Stimulated activated CD4-positive, alpha-beta T cell treated with anti-CD3 and anti-CD28 coated beads, Interleukin-4, amount 100 ng/mL, for 4 hours (primary cell): ENCODE data around the gene ZNF407.
"Not testable (repeated sequence)": the region's sequence is repeated elsewhere in the genome, so short reads cannot be mapped to it uniquely, and the experiment has no call there.

Experiments used
- DNase-seq, 2 experiments: peaks; one replicate each; pipeline ENCODE4 v3.0.0-alpha.2; 2020

ZNF407 gene

DNA sequence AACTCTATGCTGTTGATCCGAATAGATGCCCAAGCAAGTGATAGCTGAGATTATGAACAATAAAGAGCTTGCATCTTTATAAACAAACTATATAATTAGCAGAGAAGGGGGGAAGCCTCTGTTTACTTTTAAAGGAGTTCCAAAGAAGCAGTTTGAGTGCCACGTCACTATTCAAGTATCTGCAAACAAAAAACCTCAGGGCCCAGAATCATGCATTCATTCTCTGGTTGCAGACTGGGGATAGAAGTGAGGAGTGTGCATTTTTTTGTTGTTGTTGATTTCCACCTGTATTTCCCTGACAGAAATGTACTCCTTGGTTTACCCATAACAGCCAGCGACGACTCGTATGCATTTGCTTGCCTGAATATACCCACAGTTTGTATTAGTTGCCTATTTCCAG lies 347.0 kb downstream of the ZNF407 start:
- no peak for DNase-seq

DNA sequence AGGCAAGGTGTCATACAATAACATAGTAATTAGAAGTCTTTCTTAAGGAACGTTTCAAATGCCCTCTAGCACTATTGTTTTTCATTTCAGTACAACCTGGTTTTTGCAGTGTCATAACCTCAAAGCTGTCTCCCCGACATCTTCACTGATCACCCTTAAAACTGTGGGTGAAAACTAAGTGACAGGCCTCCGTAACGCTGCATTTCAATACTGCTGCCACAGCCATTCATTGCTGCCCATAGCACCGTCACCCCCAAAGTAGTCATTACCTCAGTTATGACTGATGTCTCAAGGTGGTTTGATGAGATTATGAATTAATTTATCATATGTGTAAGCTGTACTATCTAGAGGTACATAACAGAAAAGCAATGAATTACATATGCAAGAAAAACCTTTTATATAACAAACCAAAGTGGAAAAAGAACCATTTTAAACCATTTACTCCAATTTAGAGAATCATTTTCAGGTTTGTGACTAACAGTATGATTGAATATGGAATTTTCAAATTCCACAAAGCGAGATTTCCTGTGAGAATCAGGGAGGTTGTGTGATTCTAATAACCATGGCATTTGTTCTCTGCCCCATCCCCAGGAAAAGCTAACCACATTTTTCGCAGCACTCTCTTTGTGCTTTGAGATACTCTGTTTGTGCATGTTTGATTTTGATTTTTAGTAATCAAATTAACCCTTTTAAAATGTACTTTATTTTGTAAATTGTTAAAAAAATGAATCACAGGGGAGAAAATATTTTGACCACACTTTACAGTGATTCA lies 348.3 kb downstream of the ZNF407 start:
- DNase-seq = no peak

DNA sequence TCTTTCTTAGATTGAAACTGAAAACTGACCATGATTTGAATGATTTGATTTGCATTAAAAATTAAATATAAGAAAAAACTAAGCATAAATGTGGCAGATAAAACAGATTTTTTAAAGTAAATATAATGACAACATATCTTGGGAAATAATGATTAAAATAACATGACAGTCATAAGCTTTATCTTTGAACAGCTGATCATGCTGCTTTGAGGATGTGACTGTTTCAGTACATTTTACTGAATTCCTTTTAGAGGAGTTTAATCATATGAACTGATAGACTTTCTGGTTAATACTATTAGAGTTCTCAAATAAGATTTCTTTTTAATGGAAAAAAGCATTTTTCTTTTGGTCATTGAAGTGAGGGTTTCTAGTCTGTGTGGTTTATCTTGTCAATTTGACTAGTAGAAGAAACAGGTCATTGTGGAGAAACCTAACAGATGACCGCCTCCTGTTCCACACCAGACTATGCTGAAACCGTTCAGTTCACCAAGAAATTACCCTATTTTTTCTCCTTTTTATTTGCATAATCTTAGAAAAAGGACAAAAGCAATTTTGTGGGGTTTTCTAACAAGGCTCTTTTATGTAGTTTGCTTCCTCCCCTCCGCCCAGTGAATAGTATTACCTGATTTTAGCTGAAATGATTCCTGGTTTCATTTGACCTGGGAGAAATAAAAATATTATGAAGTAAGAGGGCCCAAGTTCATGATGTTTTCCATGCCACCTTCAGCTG lies 349.1 kb downstream of the ZNF407 start:
- DNase-seq = no peak

DNA sequence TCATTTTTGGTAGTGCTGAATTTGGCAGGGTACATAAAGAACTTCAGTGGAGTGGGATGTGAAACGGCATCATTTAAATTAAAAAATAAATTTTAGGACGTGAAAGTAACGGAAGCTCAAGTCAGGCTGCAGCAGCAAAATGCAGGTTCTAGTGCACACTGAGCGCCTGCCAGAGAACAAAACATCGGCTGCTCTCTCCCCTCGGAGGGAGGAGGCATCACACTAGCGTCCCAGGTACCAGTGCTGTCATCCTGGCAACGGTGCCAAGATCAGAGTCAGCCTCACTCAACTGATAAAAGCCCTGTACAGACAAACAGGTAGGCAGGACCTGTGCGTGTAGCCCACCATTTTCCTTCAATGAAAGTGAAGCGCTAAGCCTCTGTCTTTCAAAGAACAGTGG lies 349.7 kb downstream of the ZNF407 start:
- no peak for DNase-seq

DNA sequence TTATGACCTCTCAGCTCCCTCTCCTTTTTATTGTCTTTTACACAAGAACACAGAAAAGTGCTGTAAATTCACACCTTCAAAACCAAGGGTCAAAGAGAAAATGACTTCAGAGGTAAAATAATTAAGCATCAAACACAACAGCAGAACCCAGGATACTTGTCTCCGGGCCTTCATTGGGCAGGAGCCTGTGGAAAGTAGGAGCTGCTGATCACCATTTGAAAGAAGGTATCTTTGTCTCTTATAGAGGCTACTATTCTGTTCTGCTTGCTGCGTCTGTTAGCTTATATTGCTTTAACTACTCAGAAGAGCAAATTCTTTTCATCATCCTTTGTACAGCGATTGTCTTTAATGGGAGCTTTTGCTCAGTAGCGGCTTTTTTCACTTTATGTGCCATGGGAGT lies 350.2 kb downstream of the ZNF407 start:
- DNase-seq = no peak

DNA sequence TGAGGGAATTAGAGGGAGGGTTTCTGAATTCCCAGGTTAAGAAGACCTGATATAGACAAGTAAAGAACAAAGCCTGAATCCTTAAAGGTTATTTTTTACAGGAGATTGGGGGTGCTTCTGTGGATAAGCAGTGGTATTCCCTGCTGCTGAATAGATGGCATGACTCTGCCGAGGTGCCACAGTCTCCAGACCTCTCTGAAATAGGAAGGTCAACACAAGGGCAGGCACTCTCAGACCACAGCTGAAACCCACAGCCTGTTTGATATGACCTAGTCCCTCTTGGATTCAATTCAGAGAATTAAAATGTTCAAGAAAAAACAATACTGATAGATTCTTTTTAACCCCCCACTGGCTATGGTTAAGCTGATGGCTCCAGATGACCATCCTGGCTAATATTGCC lies 351.9 kb downstream of the ZNF407 start:
- DNase-seq = no peak

DNA sequence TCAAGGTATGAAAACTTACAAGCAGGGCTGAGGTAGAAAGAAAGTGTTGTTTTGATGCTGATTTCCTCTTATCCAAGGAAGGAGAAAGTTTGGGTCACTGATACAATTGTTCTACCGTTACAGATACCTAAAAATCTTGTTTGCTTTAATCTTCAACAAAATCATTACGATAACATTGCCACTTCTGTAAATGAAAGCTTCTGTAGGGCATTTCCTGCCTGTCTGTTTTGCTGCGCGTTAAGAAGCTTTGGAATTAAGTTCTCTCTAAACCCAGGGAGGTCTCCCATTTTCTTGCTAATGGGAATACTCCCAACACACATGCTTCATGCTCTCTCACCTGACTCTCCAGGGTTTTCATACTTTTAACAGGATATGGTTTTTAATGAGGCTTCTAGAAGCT lies 352.8 kb downstream of the ZNF407 start:
- no peak for DNase-seq

DNA sequence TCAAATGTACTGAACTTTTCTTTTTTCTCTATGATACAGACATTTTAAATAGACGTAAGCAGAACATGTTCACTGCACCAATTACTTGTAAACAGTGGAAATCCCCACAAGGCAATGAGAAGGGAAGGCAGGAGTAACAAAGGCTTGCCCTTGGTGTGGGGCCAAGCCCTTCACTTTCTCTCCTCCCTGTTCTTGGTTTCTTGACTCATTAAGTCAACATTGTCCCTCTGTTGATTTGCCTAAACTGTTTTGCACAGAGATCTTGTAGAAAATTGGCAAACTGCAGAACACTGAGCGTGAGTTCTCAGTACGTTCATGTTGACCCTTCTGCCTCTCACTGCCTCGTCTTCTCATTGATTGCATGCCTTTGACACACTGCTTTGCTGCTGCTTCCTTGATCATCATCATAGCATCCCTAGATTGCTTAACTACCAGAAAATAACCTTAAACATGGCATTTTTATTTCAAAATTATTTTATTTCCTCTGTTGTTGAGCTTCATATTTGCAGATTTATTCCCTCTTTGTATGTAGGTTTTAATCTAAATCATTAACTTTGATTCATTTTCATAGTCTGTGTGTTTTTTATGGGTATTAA lies 353.6 kb downstream of the ZNF407 start:
- no peak for DNase-seq

DNA sequence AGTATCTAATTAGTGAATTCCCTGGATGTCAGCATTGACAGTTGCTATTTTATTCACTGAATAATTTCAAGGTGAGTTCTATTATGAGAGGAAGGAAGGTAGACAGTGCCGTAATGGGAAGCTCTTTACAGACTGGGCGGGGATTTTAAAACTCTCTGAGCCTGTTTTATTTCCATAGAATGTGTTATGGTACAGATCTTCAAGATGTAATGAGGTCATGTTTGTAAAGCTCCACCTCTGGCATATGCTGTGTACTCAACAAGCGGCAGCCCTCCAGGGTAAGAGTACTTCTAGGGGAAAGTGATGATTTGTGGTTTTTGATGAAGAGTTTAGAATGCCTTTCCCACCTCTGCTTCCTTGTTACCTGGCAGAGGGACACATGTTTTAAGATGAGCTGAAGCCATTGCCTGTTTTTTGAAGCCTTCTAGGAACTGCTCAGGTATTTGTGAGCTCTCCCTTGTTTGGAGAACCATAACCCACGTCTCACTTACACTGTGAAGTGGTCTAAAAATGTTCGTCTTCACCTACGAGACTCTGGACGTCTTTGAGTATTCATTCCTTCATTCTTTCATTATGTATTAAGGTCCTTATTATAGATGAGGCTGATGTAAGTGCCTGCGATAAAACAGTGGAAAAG lies 360.0 kb downstream of the ZNF407 start:
- no peak for DNase-seq

DNA sequence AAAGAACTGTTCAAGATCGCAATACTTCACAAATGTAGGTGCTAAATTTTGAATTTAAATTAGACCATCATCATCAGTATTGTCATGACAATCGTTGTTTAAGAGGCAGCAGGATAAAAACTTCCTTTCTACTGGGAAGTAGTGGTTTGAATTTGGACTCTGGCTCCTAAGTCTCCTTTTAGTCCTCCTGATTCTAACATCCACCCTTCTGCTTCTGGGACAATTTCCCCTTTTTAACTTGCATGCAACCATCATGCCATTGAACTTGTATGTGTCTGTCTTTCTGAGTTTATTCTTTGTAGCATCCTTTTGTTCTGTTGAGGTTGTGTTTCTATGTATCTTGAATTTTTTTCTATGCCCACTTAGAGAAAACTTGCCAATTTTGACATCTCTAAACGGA lies 361.5 kb downstream of the ZNF407 start:
- DNase-seq = no peak

DNA sequence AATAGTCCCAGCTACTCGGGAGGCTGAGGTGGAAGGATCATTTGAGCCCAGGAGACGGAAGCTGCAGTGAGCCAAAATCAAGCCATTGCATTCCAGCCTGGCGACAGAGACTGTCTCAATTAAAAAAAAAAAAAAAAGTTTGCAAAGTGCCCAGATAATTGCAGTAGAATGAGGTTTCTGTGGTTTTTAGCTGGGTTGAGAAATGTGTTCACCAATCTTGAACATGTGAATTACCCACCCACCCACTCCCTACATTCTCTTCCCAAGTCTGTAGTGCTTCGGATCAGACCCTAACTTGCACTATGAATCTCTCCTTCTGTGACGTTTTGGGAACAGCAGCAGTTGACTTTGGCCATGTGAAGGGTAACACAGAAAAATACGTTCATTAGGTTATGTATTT lies 363.9 kb downstream of the ZNF407 start:
- DNase-seq = no peak

DNA sequence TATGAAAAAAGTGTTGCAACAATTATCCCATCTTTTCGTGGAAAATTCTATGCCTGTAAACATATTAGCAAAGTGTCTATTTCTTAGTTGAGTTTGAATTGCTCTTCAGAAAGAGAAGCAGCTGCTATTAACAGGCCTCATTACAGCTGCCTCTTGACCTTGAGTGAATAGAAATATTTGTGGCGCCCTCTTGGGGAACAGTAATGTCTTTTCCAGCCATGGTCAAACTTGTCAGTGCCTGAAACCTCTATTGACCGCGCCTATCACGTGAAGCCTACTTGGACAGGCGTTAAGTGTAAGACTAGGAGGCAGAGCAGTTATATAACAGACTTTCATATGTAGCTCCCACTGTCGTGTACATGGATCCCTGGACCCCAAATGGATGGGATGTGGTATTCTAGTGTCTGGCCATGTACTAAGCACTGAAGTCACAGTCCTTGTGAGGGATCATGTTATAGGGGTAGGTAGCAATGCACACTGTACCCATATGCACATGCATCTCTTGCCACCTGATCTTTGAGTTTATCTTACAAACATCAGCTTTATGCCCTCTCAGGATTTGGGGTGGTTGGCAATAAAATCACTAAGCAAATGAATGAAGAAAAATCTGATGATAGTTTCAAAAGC lies 366.3 kb downstream of the ZNF407 start:
- DNase-seq = no peak

DNA sequence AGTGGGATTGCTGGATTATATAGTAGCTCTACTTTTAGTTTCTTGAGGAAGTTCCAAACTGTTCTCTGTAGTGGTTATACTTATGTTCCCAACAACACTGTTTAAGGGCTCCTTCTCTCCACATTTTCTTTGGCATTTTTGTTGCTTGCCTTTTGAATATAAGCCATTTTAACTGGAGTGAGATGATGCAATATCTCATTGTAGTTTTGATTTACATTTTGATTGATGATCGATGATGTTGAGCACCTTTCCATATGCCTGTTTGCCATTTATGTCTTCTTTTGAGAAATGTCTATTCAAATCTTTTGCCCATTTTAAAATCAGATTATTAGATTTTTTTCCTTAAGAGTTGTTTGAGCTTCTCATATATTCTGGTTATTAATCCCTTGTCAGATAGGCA lies 368.0 kb downstream of the ZNF407 start:
- DNase-seq = no peak

DNA sequence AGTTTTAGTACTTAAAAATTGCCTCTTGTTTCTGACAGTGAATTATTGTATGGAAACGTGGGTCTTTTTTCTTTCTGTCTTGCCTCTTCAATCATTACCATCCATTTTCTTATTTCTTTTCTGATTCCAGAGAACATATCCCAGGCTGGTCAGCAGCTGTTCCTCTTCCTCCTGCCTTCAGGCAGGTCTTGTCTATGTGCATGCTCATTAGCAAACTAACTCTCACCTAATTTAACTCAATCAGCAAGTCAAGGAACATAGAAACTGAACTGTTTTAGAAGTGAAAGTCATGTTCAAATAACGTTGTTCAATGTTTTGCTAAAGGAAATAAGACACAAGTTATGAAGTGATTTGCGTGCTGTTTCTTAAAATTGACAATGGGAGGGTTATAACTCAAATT lies 369.8 kb downstream of the ZNF407 start:
- DNase-seq = no peak

DNA sequence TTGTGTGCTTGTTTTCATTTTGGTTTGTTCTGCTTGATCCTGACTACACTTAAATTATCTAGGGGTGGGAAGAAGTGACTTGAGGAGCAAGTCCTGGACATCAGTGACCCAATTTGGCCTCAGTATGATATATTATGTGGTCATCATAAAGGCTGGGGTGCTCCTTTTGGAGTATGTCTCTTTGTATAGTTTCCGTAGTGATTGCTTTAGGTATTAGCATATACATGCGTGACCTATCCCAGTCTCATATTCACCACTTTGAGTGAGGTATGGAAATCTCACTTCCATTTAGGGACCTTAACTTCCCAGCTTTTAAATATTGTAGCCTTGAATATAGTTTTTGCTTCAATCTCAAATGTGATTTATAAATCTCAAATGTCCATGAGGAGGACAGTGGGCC lies 370.3 kb downstream of the ZNF407 start:
- no peak for DNase-seq

DNA sequence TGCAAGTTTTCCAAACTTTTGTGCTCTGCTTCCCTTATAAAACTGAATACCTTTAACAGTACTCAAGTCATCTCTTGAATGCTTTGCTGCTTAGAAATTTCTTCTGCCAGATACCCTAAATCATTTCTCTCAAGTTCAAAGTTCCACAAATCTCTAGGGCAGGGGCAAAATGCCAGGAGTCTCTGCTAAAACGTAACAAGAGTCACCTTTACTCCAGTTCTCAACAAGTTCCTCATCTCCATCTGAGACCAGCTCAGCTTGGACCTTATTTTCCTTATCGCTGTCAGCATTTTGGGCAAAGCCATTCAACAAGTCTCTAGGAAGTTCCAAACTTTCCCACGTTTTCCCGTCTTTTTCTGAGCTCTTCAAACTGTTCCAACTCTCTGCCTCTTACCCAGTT lies 373.7 kb downstream of the ZNF407 start:
- not testable (repeated sequence) for DNase-seq

DNA sequence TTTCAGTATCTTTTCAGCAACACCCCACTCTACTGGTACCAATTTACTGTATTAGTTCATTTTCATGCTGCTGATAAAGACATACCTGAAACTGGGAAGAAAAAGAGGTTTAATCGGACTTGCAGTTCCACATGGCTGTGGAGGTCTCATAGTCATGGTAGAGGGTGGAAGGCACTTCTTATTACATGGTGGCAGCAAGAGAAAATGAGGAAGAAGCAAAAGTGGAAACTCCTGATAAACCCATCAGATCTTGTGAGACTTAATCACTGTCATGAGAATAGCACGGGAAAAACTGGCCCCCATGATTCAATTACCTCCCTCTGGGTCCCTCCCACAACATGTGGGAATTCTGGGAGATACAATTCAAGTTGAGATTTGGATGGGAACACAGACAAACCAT lies 374.1 kb downstream of the ZNF407 start:
- DNase-seq = not testable (repeated sequence)

DNA sequence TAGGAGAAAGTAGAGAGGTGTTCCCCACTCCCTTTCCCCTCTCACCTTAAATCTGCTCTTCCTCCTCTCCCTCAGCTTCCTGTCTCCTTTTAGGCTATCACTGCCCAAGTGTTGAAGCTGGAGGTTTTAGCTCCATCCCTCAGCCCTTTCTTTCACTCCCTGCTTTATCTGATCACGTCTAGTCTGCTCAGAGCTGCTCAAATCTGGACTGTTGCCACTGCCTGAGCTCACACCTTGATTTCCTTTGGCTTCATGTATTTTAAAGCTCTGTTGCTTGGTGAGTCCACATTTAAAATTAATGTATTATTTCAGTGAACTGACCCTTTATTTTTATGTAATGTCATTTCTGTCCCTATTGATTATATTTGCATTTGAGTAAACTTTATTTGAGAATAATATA lies 374.7 kb downstream of the ZNF407 start:
- no peak for DNase-seq

DNA sequence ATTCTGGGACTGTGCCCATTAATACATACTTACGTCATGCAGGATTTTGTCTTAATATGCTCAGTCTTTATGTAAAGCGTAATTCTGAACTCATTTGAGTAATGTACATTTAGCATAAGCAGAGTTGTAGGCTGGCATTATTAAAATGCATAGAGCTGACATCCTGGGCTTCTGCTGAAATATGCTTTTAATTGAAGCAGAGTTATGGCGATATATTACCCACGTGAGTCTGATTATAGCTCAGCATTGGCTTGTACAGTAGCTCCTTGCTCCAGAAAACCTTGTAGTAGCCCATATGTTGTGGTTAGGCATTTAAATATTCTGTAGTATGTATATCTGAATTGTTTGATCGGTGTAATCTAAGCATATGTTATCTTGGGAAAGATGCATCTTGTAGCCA lies 377.3 kb downstream of the ZNF407 start:
- DNase-seq = no peak

DNA sequence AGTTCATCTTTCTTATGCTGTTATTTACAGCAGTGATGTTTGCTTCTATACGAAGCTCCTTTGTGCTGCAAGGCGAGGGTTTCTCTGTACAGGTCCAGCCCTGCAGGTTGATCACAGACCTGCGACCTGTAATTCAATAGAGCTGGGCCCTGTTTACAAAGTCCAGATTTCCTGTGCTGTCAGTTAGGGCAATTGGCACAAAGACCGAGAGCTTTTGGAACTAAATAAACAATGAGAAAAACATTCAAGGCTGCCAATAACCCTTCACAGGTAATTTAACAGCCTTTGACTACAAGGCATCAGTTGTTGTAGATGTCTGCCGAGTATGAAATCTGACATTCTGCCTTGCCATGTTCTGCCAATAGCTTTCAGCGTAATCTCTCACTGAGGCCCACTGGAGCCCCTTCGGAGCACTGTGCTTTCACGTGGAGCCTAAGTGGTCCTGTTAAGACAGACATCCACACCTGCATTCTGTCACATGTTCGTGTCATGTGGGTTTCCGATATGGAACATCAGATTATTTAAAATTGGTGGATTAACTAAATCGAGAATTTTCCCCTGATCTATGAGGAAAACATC lies 378.8 kb downstream of the ZNF407 start:
- DNase-seq = no peak

DNA sequence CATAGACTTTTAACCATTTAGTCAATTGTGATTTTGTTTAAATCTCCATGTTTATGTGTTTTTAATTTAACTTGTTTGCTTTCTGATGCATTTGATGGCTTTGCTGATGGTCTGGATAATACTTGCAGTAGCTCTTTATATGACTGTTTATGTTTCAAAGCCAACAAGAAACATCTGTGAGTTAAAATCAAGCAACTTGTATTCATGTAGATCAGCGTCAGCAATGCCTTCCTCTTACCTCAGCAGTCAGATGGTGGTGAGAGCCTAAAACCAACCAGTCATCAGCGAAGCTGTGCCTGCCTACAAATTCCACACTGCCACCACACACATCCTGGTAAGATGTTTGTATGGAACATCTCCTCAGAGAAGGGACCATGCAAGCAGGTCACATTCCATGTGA lies 379.4 kb downstream of the ZNF407 start:
- no peak for DNase-seq

DNA sequence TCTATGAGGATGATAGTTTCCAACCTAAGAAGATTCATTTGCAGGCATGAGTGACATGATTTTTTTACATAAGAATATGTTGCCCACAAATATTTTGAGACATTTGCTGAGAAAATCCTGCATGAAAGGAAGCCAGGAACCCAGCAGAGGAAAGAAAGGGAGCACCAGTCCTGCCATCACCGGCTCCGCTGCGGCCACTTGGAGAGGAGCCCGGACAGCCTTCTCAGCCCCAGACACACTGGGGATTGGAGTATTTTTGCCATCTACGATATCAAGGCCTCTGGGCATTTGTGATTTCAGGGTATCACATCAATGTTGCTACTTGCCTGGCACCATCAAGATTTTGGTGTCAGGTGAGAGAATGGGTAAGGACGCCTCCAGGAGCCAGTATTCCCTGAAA lies 383.0 kb downstream of the ZNF407 start:
- no peak for DNase-seq

DNA sequence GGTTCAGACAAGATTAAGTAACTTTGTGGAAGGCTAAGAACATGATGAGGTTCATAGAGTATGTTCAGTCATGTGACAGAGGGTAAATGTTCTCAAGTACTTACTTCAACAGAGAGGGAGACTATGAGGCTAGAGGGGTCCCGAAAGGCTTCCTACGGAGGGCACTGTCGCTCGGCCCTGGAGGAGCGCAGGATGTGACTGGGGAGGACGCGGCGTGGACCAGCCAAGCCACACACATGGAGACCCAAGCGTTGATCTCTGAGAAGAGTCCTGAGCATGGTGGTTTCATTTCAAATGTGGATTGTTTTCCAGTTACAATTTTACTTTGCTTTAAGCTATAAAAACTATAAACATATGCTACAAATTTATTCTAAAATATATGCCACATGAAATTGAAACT lies 383.8 kb downstream of the ZNF407 start:
- DNase-seq = no peak
